Aorta (tissue), 5 donors: ENCODE data around the gene MRPL55. TPM values are rescaled to one million over a fixed set of nuclear protein-coding genes. Genes with fewer than 3 reads are reported as not detected.

Source experiments
- ATAC-seq: fragments of 200-7000 bp; cut with Tn5 transposase; one replicate; pipeline ENCODE4 v1.9.1; 2022; ENCODE audit warnings: moderate library complexity; ENCODE audit not compliant: low FRiP score
- DNase-seq, 2 donors: peaks; one replicate each; pipeline ENCODE4 v3.0.0-alpha.2; 2020
- H3K27ac ChIP-seq, 2 donors: one replicate each; pipeline ENCODE4 v1.5.1; 2013; ENCODE audit warnings: low read length in 2 of 2, mild to moderate bottlenecking in 2 of 2, moderate library complexity in 2 of 2, control low read depth in 1 of 2, inconsistent platforms in 1 of 2, low read depth in 1 of 2
- H3K27me3 ChIP-seq, 2 donors: one replicate each; pipeline ENCODE4 v1.6.1; 2013; ENCODE audit warnings: control low read depth in 1 of 2, low read length in 1 of 2, mild to moderate bottlenecking in 1 of 2, moderate library complexity in 1 of 2; ENCODE audit not compliant: insufficient read depth in 2 of 2, control insufficient read depth in 1 of 2
- H3K36me3 ChIP-seq, 2 donors: one replicate each; pipeline ENCODE4 v1.6.1; 2013; ENCODE audit warnings: control low read depth in 1 of 2, low read length in 1 of 2, mild to moderate bottlenecking in 1 of 2; ENCODE audit not compliant: insufficient read depth in 2 of 2, control insufficient read depth in 1 of 2
- H3K4me1 ChIP-seq, 2 donors: one replicate each; pipeline ENCODE4 v1.6.1; 2013; ENCODE audit warnings: low read length in 2 of 2, control low read depth in 1 of 2, mild to moderate bottlenecking in 1 of 2, moderate library complexity in 1 of 2; ENCODE audit not compliant: insufficient read depth in 2 of 2, control insufficient read depth in 1 of 2
- H3K4me3 ChIP-seq, 2 donors: one replicate each; pipeline ENCODE4 v1.5.1; 2013; ENCODE audit warnings: low read length in 2 of 2, control low read depth in 1 of 2, mild to moderate bottlenecking in 1 of 2
- H3K9me3 ChIP-seq: one replicate; pipeline ENCODE4 v1.6.1; 2013; ENCODE audit warnings: mild to moderate bottlenecking, low read length; ENCODE audit not compliant: control insufficient read depth
- WGBS, 2 donors: extraction: QIAGEN DNeasy Blood & Tissue Kit; methylation state at CpG; one replicate each; pipeline ENCODE4 v1.1.7; 2013; 5-methylcytosine and 5-hydroxymethylcytosine counted together
- intact Hi-C, 2 donors: fragments of 100-400 bp; cut with DNase I; formaldehyde crosslinking; loops; one replicate each; pipeline versions ENCODE4 v1.14.2 to v1.15.0; 2022
- polyA plus RNA-seq, 2 donors: library from polyadenylated mRNA; stranded (reverse); fragments of 200-250 nt; gene quantifications; one replicate each; pipeline ENCODE4 v1.2.3, GENCODE V29; 2013
- total RNA-seq, 2 donors: library from RNA; stranded (reverse); fragmentation: NEBNext Ultra II Directional; extraction: Animal tissue kit (Norgen Biotek cat#: 25700); gene quantifications; one replicate each; pipeline ENCODE4 v1.2.1, GENCODE V29; 2021
- donor health status: healthy with polysubstance abuse.
- donor health status: Bipolar disorder and iron deficiency.
- donor health status: DM: no; HTN: no; CAD: no.
- donor health status: DM: no; HTN: no; CAD: no.
- donor health status: DM: yes; HTN: yes; CAD: no.

Gene MRPL55
- total and polyA plus RNA-seq, 4 donors = 27.4 to 152 (median 38.6) TPM

GRCh38 chr1:228082214-228082917, 26.7 kb downstream of the MRPL55 start, which contains the start of gene ARF1:
ARF1 (plus strand) TSS chr1:228082708; CDS start chr1:228097115, 14,407 bp downstream.
- WGBS, 2 donors = 1% methylated on average over 58 to 87 of the region's 87 CpGs
- DNase-seq (peak; percentile 95 to 96), ATAC-seq (peak; percentile 96)
- H3K36me3 ChIP-seq = no peaks in the 10 kb centered on the region
- no peaks in the 10 kb centered on the region for H3K27me3 ChIP-seq
- H3K4me1 ChIP-seq = peaks cover 2 to 10% of the 10 kb centered on the region in 2 donors
- H3K9me3 ChIP-seq = no peaks in the 10 kb centered on the region
- H3K4me3 ChIP-seq = peak within 1 kb of the TSS; percentile 46 to 96
- peak within 1 kb of the TSS; percentile 58 to 88 for H3K27ac ChIP-seq
- intact Hi-C loops = loop anchor here (2.0 to 10.0 kb wide), 3 partner anchors 26 to 738 kb away; partner anchors contain the start of gene MRPL55 (in 1 of the 2)

GRCh38 chr1:228081578-228082213, 27.4 kb downstream of the MRPL55 start:
- H3K4me1 ChIP-seq = peaks cover 2 to 10% of the 10 kb centered on the region in 2 donors
- no peaks in the 10 kb centered on the region for H3K36me3 ChIP-seq
- no peak overlapping the region for H3K27ac ChIP-seq
- no peaks in the 10 kb centered on the region for H3K9me3 ChIP-seq
- peak overlapping the region; percentile 46 to 74 for H3K4me3 ChIP-seq
- DNase-seq (peak; percentile 57 to 75), ATAC-seq (peak; percentile 23)
- WGBS, 2 donors = 12% methylated on average over 31 of the region's 31 CpGs
- intact Hi-C loops = loop anchor here (2.0 to 10.0 kb wide), 4 partner anchors 27 to 737 kb away; partner anchors contain the start of gene MRPL55 (in 1 of the 2)
- H3K27me3 ChIP-seq = no peaks in the 10 kb centered on the region

GRCh38 chr1:228081144-228081543, 28.0 kb downstream of the MRPL55 start:
- Histone ChIP-seq H3K27ac (no peak overlapping the region), H3K9me3 (no peaks in the 10 kb centered on the region), H3K36me3 (no peaks in the 10 kb centered on the region), H3K4me1 (peaks cover 2 to 10% of the 10 kb centered on the region in 2 donors), H3K4me3 (no peak overlapping the region), H3K27me3 (no peaks in the 10 kb centered on the region)
- intact Hi-C loops = loop anchor here (2.0 to 10.0 kb wide), 3 partner anchors 292 to 736 kb away; no protein-coding TSS in a partner anchor
- peak; percentile 40 to 72 for DNase-seq
- no peak for ATAC-seq
- 82 to 85% methylated on average over 7 of the region's 7 CpGs for WGBS, 2 donors

GRCh38 chr1:228079601-228080263, 29.4 kb downstream of the MRPL55 start:
- Histone ChIP-seq H3K9me3 (no peaks in the 10 kb centered on the region), H3K27ac (no peak overlapping the region), H3K36me3 (no peaks in the 10 kb centered on the region), H3K4me1 (peaks cover under 1 to 1% of the 10 kb centered on the region in 2 donors), H3K27me3 (no peaks in the 10 kb centered on the region), H3K4me3 (no peak overlapping the region)
- ATAC-seq (no peak), DNase-seq (peak in 1 of 2 donors; percentile 36)
- WGBS, 2 donors = 89 to 90% methylated on average over 7 of the region's 7 CpGs
- intact Hi-C loops = loop anchor here (2.0 to 10.0 kb wide), 3 partner anchors 291 to 735 kb away; no protein-coding TSS in a partner anchor

GRCh38 chr1:228079013-228079412, 30.1 kb downstream of the MRPL55 start:
- intact Hi-C loops = no loop called here
- Histone ChIP-seq H3K27me3 (no peaks in the 10 kb centered on the region), H3K4me3 (no peak overlapping the region), H3K36me3 (no peaks in the 10 kb centered on the region), H3K9me3 (no peaks in the 10 kb centered on the region), H3K4me1 (no peaks in the 10 kb centered on the region), H3K27ac (no peak overlapping the region)
- peak in 1 of 2 donors; percentile 38 for DNase-seq
- no peak for ATAC-seq
- WGBS, 2 donors = 82 to 87% methylated on average over 7 of the region's 7 CpGs

- Histone ChIP-seq H3K27ac (no peak overlapping the region), H3K4me1 (no peaks in the 10 kb centered on the region), H3K9me3 (no peaks in the 10 kb centered on the region), H3K4me3 (no peak overlapping the region), H3K36me3 (no peaks in the 10 kb centered on the region), H3K27me3 (no peaks in the 10 kb centered on the region)
- DNase-seq = peak in 1 of 2 donors; percentile 35
- 54 to 57% methylated on average over 10 of the region's 10 CpGs for WGBS, 2 donors
- intact Hi-C loops = no loop called here
- no peak for ATAC-seq
Measured at GRCh38 chr1:228077565-228078330, 31.4 kb downstream of the MRPL55 start.

- no peaks in the 10 kb centered on the region for H3K27me3 ChIP-seq
- H3K9me3 ChIP-seq = no peaks in the 10 kb centered on the region
- DNase-seq = peak; percentile 29 to 74
- intact Hi-C loops = no loop called here
- no peaks in the 10 kb centered on the region for H3K36me3 ChIP-seq
- H3K4me1 ChIP-seq = no peaks in the 10 kb centered on the region
- H3K27ac ChIP-seq = no peak overlapping the region
- ATAC-seq = no peak
- H3K4me3 ChIP-seq = no peak overlapping the region
- 53 to 70% methylated on average over 9 of the region's 9 CpGs for WGBS, 2 donors
Measured at GRCh38 chr1:228076796-228077430, 32.2 kb downstream of the MRPL55 start.
